Neuronal stem cell (in vitro differentiated cells): ENCODE data around the gene ADIG.
A peak's percentile ranks its signal among the peaks of the same experiment; 100 is the strongest.

Source experiments
- DNase-seq: peaks from one replicate; pipeline ENCODE4 v3.0.0-alpha.2; 2013; ENCODE audit warnings: low spot score
- H2AFZ ChIP-seq: one replicate; pipeline ENCODE4 v1.6.1; 2013; ENCODE audit warnings: mild to moderate bottlenecking, low read length, inconsistent platforms
- H2AK5ac ChIP-seq: 2 replicates; pipeline ENCODE4 v1.6.1; 2013; ENCODE audit warnings: low read depth, mild to moderate bottlenecking, inconsistent platforms, low read length, moderate library complexity, mixed read lengths
- H2BK120ac ChIP-seq: 2 replicates; pipeline ENCODE4 v1.6.1; 2013; ENCODE audit warnings: low read depth, mild to moderate bottlenecking, inconsistent platforms, low read length, moderate library complexity, mixed read lengths
- H2BK12ac ChIP-seq: one replicate; pipeline ENCODE4 v1.6.1; 2013; ENCODE audit warnings: low read length, inconsistent platforms
- H2BK15ac ChIP-seq: 2 replicates; pipeline ENCODE4 v1.6.1; 2013; ENCODE audit warnings: mild to moderate bottlenecking, low read length, inconsistent platforms, mixed read lengths
- H2BK5ac ChIP-seq: one replicate; pipeline ENCODE4 v1.6.1; 2013; ENCODE audit warnings: inconsistent platforms, mild to moderate bottlenecking, low read length, moderate library complexity
- H3K14ac ChIP-seq: one replicate; pipeline ENCODE4 v1.6.1; 2013; ENCODE audit warnings: low read length, inconsistent platforms
- H3K18ac ChIP-seq: 2 replicates; pipeline ENCODE4 v1.6.1; 2013; ENCODE audit warnings: low read length, inconsistent platforms
- H3K23ac ChIP-seq: 2 replicates; pipeline ENCODE4 v1.6.1; 2013; ENCODE audit warnings: low read depth, mild to moderate bottlenecking, mixed read lengths, low read length, inconsistent platforms; ENCODE audit not compliant: poor library complexity
- H3K27ac ChIP-seq: replicated peaks from 3 replicates; pipeline ENCODE4 v1.5.1; 2013; ENCODE audit warnings: low read length, inconsistent platforms
- H3K27me3 ChIP-seq, 3 experiments: 2 replicates each; pipeline ENCODE4 v1.6.1; 2013; ENCODE audit warnings: low read length in 3 of 3, mild to moderate bottlenecking in 2 of 3, inconsistent platforms in 1 of 3, low read depth in 1 of 3, mixed read lengths in 1 of 3, moderate library complexity in 1 of 3; ENCODE audit not compliant: control insufficient read depth in 3 of 3, insufficient read depth in 3 of 3
- H3K36me3 ChIP-seq, 2 donors: replicated peaks in 1 of 2; 2 replicates each; pipeline ENCODE4 v1.6.1; 2013; ENCODE audit warnings: low read length in 2 of 2; ENCODE audit not compliant: control insufficient read depth in 2 of 2, insufficient read depth in 2 of 2
- H3K4ac ChIP-seq: 2 replicates; pipeline ENCODE4 v1.6.1; 2013; ENCODE audit warnings: inconsistent platforms, mild to moderate bottlenecking, low read length, moderate library complexity
- H3K4me1 ChIP-seq, 2 donors: 1 replicate in 1 of 2; 2 replicates in 1 of 2; pipeline ENCODE4 v1.6.1; 2013; ENCODE audit warnings: low read length in 2 of 2, low read depth in 1 of 2; ENCODE audit not compliant: control insufficient read depth in 2 of 2, insufficient read depth in 1 of 2
- H3K4me2 ChIP-seq: one replicate; pipeline ENCODE4 v1.6.1; 2013; ENCODE audit warnings: mild to moderate bottlenecking, low read length, inconsistent platforms; ENCODE audit not compliant: insufficient read depth, poor library complexity, severe bottlenecking
- H3K4me3 ChIP-seq, 2 donors: 2 replicates each; pipeline ENCODE4 v1.5.1; 2013; ENCODE audit warnings: low read length in 2 of 2, mild to moderate bottlenecking in 2 of 2, inconsistent platforms in 1 of 2, moderate library complexity in 1 of 2
- H3K79me1 ChIP-seq: one replicate; pipeline ENCODE4 v1.6.1; 2013; ENCODE audit warnings: low read depth, mild to moderate bottlenecking, inconsistent platforms, low read length, moderate library complexity
- H3K9ac ChIP-seq: one replicate; pipeline ENCODE4 v1.6.1; 2013; ENCODE audit warnings: mild to moderate bottlenecking, low read depth, low read length, inconsistent platforms; ENCODE audit not compliant: poor library complexity
- H3K9me3 ChIP-seq, 2 donors: replicated peaks in 1 of 2; 2 replicates each; pipeline versions ENCODE3 to v1.6.1; 2013; ENCODE audit warnings: low read length in 2 of 2, mild to moderate bottlenecking in 2 of 2, inconsistent platforms in 1 of 2, low read depth in 1 of 2, mixed read lengths in 1 of 2, moderate library complexity in 1 of 2; ENCODE audit not compliant: control insufficient read depth in 2 of 2, insufficient read depth in 1 of 2
- H4K8ac ChIP-seq: one replicate; pipeline ENCODE4 v1.6.1; 2013; ENCODE audit warnings: low read depth, mild to moderate bottlenecking, inconsistent platforms, low read length, moderate library complexity
- H4K91ac ChIP-seq: one replicate; pipeline ENCODE4 v1.6.1; 2013; ENCODE audit warnings: low read length, low read depth, mild to moderate bottlenecking, inconsistent platforms; ENCODE audit not compliant: poor library complexity
- WGBS, 2 donors: extraction: QIAGEN DNeasy Blood & Tissue Kit; methylation state at CpG; one replicate each; pipeline ENCODE4 v1.1.7; 2013; ENCODE audit warnings: missing lambda C conversion rate in 2 of 2, mixed read lengths in 1 of 2; ENCODE audit not compliant: insufficient read length in 2 of 2, insufficient replicate concordance in 1 of 2; ENCODE audit errors: extremely low coverage in 2 of 2; 5-methylcytosine and 5-hydroxymethylcytosine counted together

ADIG gene

GRCh38 chr20:38603286-38603685 lies 22.3 kb downstream of the ADIG start:
- no peak overlapping the region for H4K91ac ChIP-seq
- no peak overlapping the region for H3K9ac ChIP-seq
- peaks cover 0 to 68% (median 20%) of the 10 kb centered on the region in 3 experiments for H3K27me3 ChIP-seq
- no peaks in the 10 kb centered on the region for H3K36me3 ChIP-seq
- no peak overlapping the region for H2BK15ac ChIP-seq
- H3K4me1 ChIP-seq = peaks cover 0 to 14% of the 10 kb centered on the region in 2 donors
- H3K27ac ChIP-seq = no peak overlapping the region
- no peak overlapping the region for H2AK5ac ChIP-seq
- H2BK5ac ChIP-seq = no peak overlapping the region
- H3K4me3 ChIP-seq = no peak overlapping the region
- H3K9me3 ChIP-seq = no peaks in the 10 kb centered on the region
- no peaks in the 10 kb centered on the region for H3K79me1 ChIP-seq
- H3K18ac ChIP-seq = no peak overlapping the region
- no peak for DNase-seq
- H3K4me2 ChIP-seq = no peak overlapping the region
- no peak overlapping the region for H3K4ac ChIP-seq
- no peak overlapping the region for H3K14ac ChIP-seq
- WGBS, 2 donors = no CpG with 5 or more reads among the region's 3 CpGs
- H3K23ac ChIP-seq = no peak overlapping the region
- peak overlapping the region; percentile 25 for H2BK12ac ChIP-seq
- H2BK120ac ChIP-seq = no peak overlapping the region
- no peak overlapping the region for H4K8ac ChIP-seq
- H2AFZ ChIP-seq = no peak overlapping the region

- H3K9me3 ChIP-seq = no peaks in the 10 kb centered on the region
- H4K8ac ChIP-seq = no peak overlapping the region
- H3K4me3 ChIP-seq = no peak overlapping the region
- H3K14ac ChIP-seq = no peak overlapping the region
- no peak overlapping the region for H3K4me2 ChIP-seq
- no peak overlapping the region for H2BK12ac ChIP-seq
- H2AFZ ChIP-seq = no peak overlapping the region
- H3K23ac ChIP-seq = no peak overlapping the region
- no peak overlapping the region for H4K91ac ChIP-seq
- H3K9ac ChIP-seq = no peak overlapping the region
- H3K4ac ChIP-seq = no peak overlapping the region
- H2BK120ac ChIP-seq = no peak overlapping the region
- H3K4me1 ChIP-seq = peaks cover 0 to 18% of the 10 kb centered on the region in 2 donors
- H3K18ac ChIP-seq = no peak overlapping the region
- H3K27me3 ChIP-seq = peaks cover 0 to 61% (median 20%) of the 10 kb centered on the region in 3 experiments
- no peaks in the 10 kb centered on the region for H3K36me3 ChIP-seq
- DNase-seq = peak; percentile 21
- H3K27ac ChIP-seq = no peak overlapping the region
- no peak overlapping the region for H2BK5ac ChIP-seq
- no peak overlapping the region for H2BK15ac ChIP-seq
- WGBS, 2 donors = no CpG with 5 or more reads among the region's 4 CpGs
- H2AK5ac ChIP-seq = no peak overlapping the region
- H3K79me1 ChIP-seq = no peaks in the 10 kb centered on the region
These were observed 23.9 kb downstream of the ADIG start for GRCh38 chr20:38604873-38605303.

DNA sequence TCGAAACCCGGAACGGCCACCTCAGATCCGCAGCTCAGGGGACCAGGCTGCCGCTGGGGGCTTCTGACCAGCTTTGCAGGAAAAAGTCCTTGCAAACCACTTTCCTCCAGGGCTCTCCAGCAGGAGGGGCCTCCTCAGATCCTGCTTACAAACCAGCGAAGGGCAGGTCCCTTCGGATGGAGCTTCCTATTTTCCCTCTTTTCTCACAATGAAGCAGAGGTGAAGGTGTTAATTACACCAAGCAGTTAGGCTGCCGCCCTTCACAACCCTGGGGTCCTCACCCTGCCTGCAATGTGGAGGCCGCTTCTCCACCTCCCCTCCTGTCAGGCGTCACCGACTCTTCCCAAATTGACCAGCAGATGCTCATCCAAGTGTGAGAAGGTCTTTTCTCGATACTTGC lies 26.4 kb downstream of the ADIG start:
- Histone ChIP-seq H2BK120ac (no peak overlapping the region), H3K4ac (no peak overlapping the region), H3K79me1 (no peaks in the 10 kb centered on the region), H3K18ac (no peak overlapping the region), H2AK5ac (no peak overlapping the region), H3K4me1 (peaks cover 0 to 7% of the 10 kb centered on the region in 2 donors), H2AFZ (no peak overlapping the region), H3K4me2 (no peak overlapping the region), H2BK5ac (no peak overlapping the region), H3K27ac (no peak overlapping the region), H3K27me3 (peaks cover 0 to 37% (median 4%) of the 10 kb centered on the region in 3 experiments), H4K8ac (no peak overlapping the region), H3K14ac (no peak overlapping the region), H3K36me3 (no peaks in the 10 kb centered on the region), H2BK15ac (no peak overlapping the region), H2BK12ac (no peak overlapping the region), H3K23ac (no peak overlapping the region), H3K4me3 (no peak overlapping the region), H3K9ac (no peak overlapping the region), H4K91ac (no peak overlapping the region), H3K9me3 (no peaks in the 10 kb centered on the region)
- DNase-seq = no peak
- WGBS, 2 donors = no CpG with 5 or more reads among the region's 12 CpGs

- H3K4me3 ChIP-seq = no peak overlapping the region
- WGBS, 2 donors = no CpG with 5 or more reads among the region's 4 CpGs
- H2BK12ac ChIP-seq = no peak overlapping the region
These were observed 27.2 kb downstream of the ADIG start for GRCh38 chr20:38608188-38608587.

More at GRCh38 chr20:38608188-38608587, 27.2 kb downstream of the ADIG start:
- Histone ChIP-seq H3K4ac (no peak overlapping the region), H3K36me3 (no peaks in the 10 kb centered on the region), H3K27ac (no peak overlapping the region), H3K4me2 (no peak overlapping the region), H4K8ac (no peak overlapping the region), H3K18ac (no peak overlapping the region), H3K79me1 (no peaks in the 10 kb centered on the region), H2AFZ (no peak overlapping the region), H2BK120ac (no peak overlapping the region), H2BK15ac (no peak overlapping the region), H3K9me3 (no peaks in the 10 kb centered on the region), H2BK5ac (no peak overlapping the region), H4K91ac (no peak overlapping the region), H2AK5ac (no peak overlapping the region), H3K4me1 (peaks cover 0 to 7% of the 10 kb centered on the region in 2 donors), H3K27me3 (peaks cover 0 to 28% (median 0%) of the 10 kb centered on the region in 3 experiments), H3K23ac (no peak overlapping the region), H3K14ac (no peak overlapping the region), H3K9ac (no peak overlapping the region)
- DNase-seq = no peak
